Caco-2 (cell line): ENCODE data around the gene TRIML1. TPM values are rescaled to one million over a fixed set of nuclear protein-coding genes. Genes with fewer than 3 reads are reported as not detected.

Experiments
- BruUV-seq: library from RNA; stranded (reverse); fragments of 400-500 nt; replicated peaks from 2 replicates; lab custom pipeline; 2021; lab: Mats Ljungman, UMichigan
- CTCF ChIA-PET: fragments of 300-600 bp; sonication (Branson Sonifier 250); formaldehyde crosslinking; loops from one replicate; lab custom pipeline; 2022; ENCODE audit warnings: antibody characterized with exemption; lab: Charles Lee
- POLR2A ChIA-PET: fragments of 300-600 bp; sonication (Branson Sonifier 250); formaldehyde crosslinking; loops from one replicate; lab custom pipeline; 2022; ENCODE audit warnings: antibody characterized with exemption; lab: Charles Lee
- DNase-seq, 2 experiments: peaks; one replicate each; pipeline versions ENCODE4 v3.0.0 to v3.0.0-alpha.2; 2020 to 2022
- H3K27me3 ChIP-seq: replicated peaks from 2 replicates; pipeline ENCODE4 v1.6.0; 2011; ENCODE audit warnings: low read length; ENCODE audit not compliant: control insufficient read depth, insufficient read depth
- H3K36me3 ChIP-seq: 2 replicates; pipeline ENCODE4 v1.5.1; 2011; ENCODE audit warnings: low read length; ENCODE audit not compliant: control insufficient read depth, insufficient read depth
- H3K4me1 ChIP-seq: fragments of 250-450 bp; sonication (Bioruptor Pico); 2 replicates; pipeline ENCODE4 v1.5.1; 2020; ENCODE audit warnings: mild to moderate bottlenecking
- H3K4me3 ChIP-seq: 2 replicates; pipeline ENCODE4 v1.5.1; 2011; ENCODE audit warnings: low read depth, mild to moderate bottlenecking, control low read depth, low read length
- H3K9me3 ChIP-seq: fragments of 250-450 bp; sonication (Bioruptor Pico); 2 replicates; pipeline ENCODE4 v1.5.1; 2020; ENCODE audit warnings: mild to moderate bottlenecking, moderate library complexity
- H3K27ac Mint-ChIP-seq: one replicate; pipeline ENCODE4 v1.8.0; 2022; ENCODE audit warnings: mixed read lengths; ENCODE audit not compliant: unreplicated experiment
- H3K27me3 Mint-ChIP-seq: one replicate; pipeline ENCODE4 v1.8.0; 2022; ENCODE audit warnings: mixed read lengths; ENCODE audit not compliant: insufficient read depth, unreplicated experiment
- H3K36me3 Mint-ChIP-seq: one replicate; pipeline ENCODE4 v1.8.0; 2022; ENCODE audit warnings: mild to moderate bottlenecking, mixed read lengths; ENCODE audit not compliant: insufficient read depth, unreplicated experiment
- H3K4me1 Mint-ChIP-seq: one replicate; pipeline ENCODE4 v1.8.0; 2022; ENCODE audit warnings: low read depth, mixed read lengths; ENCODE audit not compliant: unreplicated experiment
- H3K4me3 Mint-ChIP-seq: one replicate; pipeline ENCODE4 v1.8.0; 2022; ENCODE audit warnings: mild to moderate bottlenecking, moderate library complexity, mixed read lengths; ENCODE audit not compliant: unreplicated experiment
- H3K9me3 Mint-ChIP-seq: one replicate; pipeline ENCODE4 v1.8.0; 2022; ENCODE audit warnings: mixed read lengths; ENCODE audit not compliant: unreplicated experiment
- CTCF ChIP-seq, 2 experiments: fragments of 200-600 bp in 1 of 2; IDR thresholded peaks; 1 replicate in 1 of 2; 2 replicates in 1 of 2; pipeline versions ENCODE4 v1.5.1 to v1.8.0; 2011 to 2022; ENCODE audit warnings: antibody characterized with exemption in 1 of 2, control low read depth in 1 of 2, inconsistent platforms in 1 of 2, low read depth in 1 of 2, low read length in 1 of 2, mild to moderate bottlenecking in 1 of 2, moderate library complexity in 1 of 2; ENCODE audit not compliant: insufficient read depth in 1 of 2, severe bottlenecking in 1 of 2, unreplicated experiment in 1 of 2
- intact Hi-C: fragments of 100-400 bp; cut with micrococcal nuclease; formaldehyde crosslinking; loops from one replicate; pipeline ENCODE4 v1.10.0; 2022; ENCODE audit not compliant: unreplicated experiment
- total RNA-seq: library from RNA; stranded (reverse); gene quantifications from 2 replicates; pipeline ENCODE4 v1.2.3, GENCODE V29; 2022

The TRIML1 gene
- total RNA-seq, 1 experiment from 2014 or later: not detected

DNA sequence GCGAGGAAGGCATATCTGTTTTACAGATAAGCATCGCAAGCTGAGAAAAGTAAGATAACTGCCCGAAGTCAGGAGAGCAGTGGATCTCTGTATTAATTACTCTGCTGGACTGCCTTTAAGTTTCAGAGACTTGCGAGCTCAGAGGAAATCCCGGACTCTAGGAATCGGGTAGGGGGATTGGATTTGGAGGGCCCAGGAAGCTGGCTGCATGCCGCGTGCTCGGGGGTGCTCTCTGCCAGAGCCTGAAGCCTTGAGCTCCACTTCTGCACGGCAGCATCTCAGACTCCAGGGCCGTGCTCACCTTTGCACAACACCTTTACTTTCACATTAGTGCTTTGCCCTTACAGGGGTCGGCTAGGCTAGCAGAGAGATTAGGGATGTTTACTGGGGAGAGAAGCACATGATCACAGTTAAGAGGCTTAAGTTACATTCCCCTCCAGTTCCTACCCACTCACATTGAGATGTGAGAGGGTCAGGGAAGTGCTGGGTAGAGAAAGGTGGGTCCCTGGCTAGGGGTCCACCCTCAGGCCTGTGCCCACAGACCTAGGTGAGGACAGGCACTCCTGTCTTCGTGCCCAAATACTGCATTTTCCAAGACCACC, 57.0 kb downstream of the TRIML1 start:
- H3K27ac Mint-ChIP-seq: peak overlapping the region; percentile 48

More for the DNA sequence above, 57.0 kb downstream of the TRIML1 start:
- intact Hi-C loops: no loop called here
- Mint-ChIP-seq H3K36me3 (no peaks in the 10 kb centered on the region), H3K4me3 (peak overlapping the region; percentile 29), H3K4me1 (peaks cover 12% of the 10 kb centered on the region), H3K27me3 (no peaks in the 10 kb centered on the region), H3K9me3 (no peaks in the 10 kb centered on the region)
- peak; percentile 16 to 45 for DNase-seq
- no peak for TF ChIP-seq CTCF (IDR thresholded peaks at IDR 0.05; ENCODE audit: insufficient read depth in 1 of 2, low read depth in 1 of 2, low read length in 1 of 2, severe bottlenecking in 1 of 2, unreplicated experiment in 1 of 2)
- no TSS peak for BruUV-seq
- Histone ChIP-seq H3K4me3 (no peak overlapping the region), H3K4me1 (peaks cover 13% of the 10 kb centered on the region), H3K36me3 (no peaks in the 10 kb centered on the region), H3K27me3 (no peaks in the 10 kb centered on the region), H3K9me3 (no peaks in the 10 kb centered on the region)
- CTCF ChIA-PET: no interaction called here
- POLR2A ChIA-PET: no interaction called here

Other genes starting within 250 kb of the TRIML1 start
- 0.34 and 1.2 TPM in 2 replicates for gene ZFP42, start 143.7 kb upstream of the TRIML1 start, total RNA-seq
- 1.5 and 2.2 TPM in 2 replicates for gene TRIML2, start 29.8 kb upstream of the TRIML1 start, total RNA-seq